ENCODE results near the gene C14orf119. TPM values are rescaled to one million over a fixed set of nuclear protein-coding genes. Genes with fewer than 3 reads are reported as not detected.
A peak's percentile ranks its signal among the peaks of the same experiment; 100 is the strongest.

Gene C14orf119
- total RNA-seq, 1 experiment from 2014 or later: 81.3 TPM

GRCh38 chr14:23136566-23137133, 41.3 kb downstream of the C14orf119 start:
- ATAC-seq (no peak), DNase-seq (ENCODE audit: low spot score) (no peak)
- Mint-ChIP-seq H3K36me3 (peaks cover 67% of the 10 kb centered on the region), H3K4me1 (no peaks in the 10 kb centered on the region), H3K27me3 (ENCODE audit: low read depth) (no peaks in the 10 kb centered on the region), H3K27ac (0 out of 2 replicates have a peak overlapping the region, but pooled peaks have one; percentile 8), H3K9me3 (no peaks in the 10 kb centered on the region), H3K4me3 (no peak overlapping the region)
- ChIA-PET CTCF (no interaction called here), POLR2A (no interaction called here)
- no peak for TF ChIP-seq CREB1 (CRISPR knock-in tag; IDR thresholded peaks at IDR 0.05)
- no peak for TF ChIP-seq EMX1 (CRISPR knock-in tag; IDR thresholded peaks at IDR 0.05)
- TF ChIP-seq ARID4B (CRISPR knock-in tag; IDR thresholded peaks at IDR 0.05; ENCODE audit: borderline replicate concordance): no peak
- no peak for TF ChIP-seq HMGA2 (CRISPR knock-in tag; IDR thresholded peaks at IDR 0.05)
- TF ChIP-seq AFF4 (CRISPR knock-in tag; IDR thresholded peaks at IDR 0.05; ENCODE audit: borderline replicate concordance): no peak
- no peak for TF ChIP-seq RELA (CRISPR knock-in tag; IDR thresholded peaks at IDR 0.05; ENCODE audit: borderline replicate concordance)
- TF ChIP-seq FOXP4 (CRISPR knock-in tag; IDR thresholded peaks at IDR 0.05): no peak
- TF ChIP-seq JUN (CRISPR knock-in tag; IDR thresholded peaks at IDR 0.05): no peak
- TF ChIP-seq E2F1 (CRISPR knock-in tag; IDR thresholded peaks at IDR 0.05): no peak
- TF ChIP-seq E2F4 (CRISPR knock-in tag; IDR thresholded peaks at IDR 0.05; ENCODE audit: borderline replicate concordance, low read depth): no peak
- TF ChIP-seq PREB (CRISPR knock-in tag; IDR thresholded peaks at IDR 0.05; ENCODE audit: borderline replicate concordance): no peak
- no peak for TF ChIP-seq ZNF396 (CRISPR knock-in tag; IDR thresholded peaks at IDR 0.05; ENCODE audit: borderline replicate concordance)
- TF ChIP-seq FOXP1 (CRISPR knock-in tag; IDR thresholded peaks at IDR 0.05; ENCODE audit: borderline replicate concordance): no peak
- TF ChIP-seq STAT6 (CRISPR knock-in tag; conservative IDR thresholded peaks at IDR 0.05; ENCODE audit: low read depth): no peak
- TF ChIP-seq TEAD4 (CRISPR knock-in tag; IDR thresholded peaks at IDR 0.05): no peak
- TF ChIP-seq NFE2L1 (CRISPR knock-in tag; IDR thresholded peaks at IDR 0.05): no peak
- no peak for TF ChIP-seq ETV6 (CRISPR knock-in tag; IDR thresholded peaks at IDR 0.05)
- TF ChIP-seq ZNF425 (CRISPR knock-in tag; conservative IDR thresholded peaks at IDR 0.05): no peak

Measured in WTC11 (cell line).